B cell (primary cell): ENCODE results near the gene RPL28. TPM values are rescaled to one million over a fixed set of nuclear protein-coding genes. Genes with fewer than 3 reads are reported as not detected.

Experiments
- ATAC-seq: fragments of 200-7000 bp; cut with Tn5 transposase; one replicate; pipeline ENCODE4 v1.10.0; 2021; ENCODE audit warnings: low read depth, mild to moderate bottlenecking, moderate number of reproducible peaks, moderate library complexity
- CTCF ChIA-PET: fragments of 350-600 bp; sonication (Branson Sonifier 250); formaldehyde crosslinking; loops from one replicate; lab custom pipeline; 2021; ENCODE audit warnings: antibody characterized with exemption, inconsistent platforms; lab: Charles Lee
- POLR2A ChIA-PET: fragments of 350-600 bp; sonication (Branson Sonifier 250); formaldehyde crosslinking; loops from one replicate; lab custom pipeline; 2021; ENCODE audit warnings: antibody characterized with exemption; lab: Charles Lee
- DNase-seq: peaks from one replicate; pipeline ENCODE4 v3.0.0; 2013
- H2AFZ ChIP-seq: 2 replicates; pipeline ENCODE4 v1.6.1; 2012; ENCODE audit warnings: mild to moderate bottlenecking, low read depth, low read length; ENCODE audit not compliant: insufficient read depth, poor library complexity, severe bottlenecking
- H3K27ac ChIP-seq, 2 donors: 1 replicate in 1 of 2; 2 replicates in 1 of 2; pipeline ENCODE4 v1.5.1; 2012 to 2013; ENCODE audit warnings: low read length in 2 of 2, mild to moderate bottlenecking in 2 of 2, moderate library complexity in 1 of 2
- H3K27me3 ChIP-seq, 4 experiments: fragments of 200-600 bp in 1 of 4; sonication (generic) in 1 of 4; replicated peaks in 1 of 4; 1 replicate in 2 of 4; 2 replicates in 2 of 4; pipeline versions ENCODE4 v1.6.1 to v1.7.0; 2013 to 2016; ENCODE audit warnings: low read length in 3 of 4, mild to moderate bottlenecking in 2 of 4, mixed read lengths in 1 of 4, moderate library complexity in 1 of 4; ENCODE audit not compliant: insufficient read depth in 4 of 4, control insufficient read depth in 3 of 4; ENCODE audit errors: control extremely low read depth in 1 of 4
- H3K36me3 ChIP-seq, 2 experiments: replicated peaks in 1 of 2; 1 replicate in 1 of 2; 2 replicates in 1 of 2; pipeline versions ENCODE4 v1.6.1 to v1.7.1; 2013; ENCODE audit warnings: low read length in 1 of 2; ENCODE audit not compliant: insufficient read depth in 2 of 2, control insufficient read depth in 1 of 2; ENCODE audit errors: control extremely low read depth in 1 of 2, extremely low read depth in 1 of 2
- H3K4me1 ChIP-seq, 2 donors: fragments of 200-600 bp in 1 of 2; sonication (generic) in 1 of 2; 1 replicate in 1 of 2; 2 replicates in 1 of 2; pipeline versions ENCODE4 v1.5.1 to v1.6.1; 2013 to 2017; ENCODE audit warnings: low read length in 2 of 2; ENCODE audit not compliant: control insufficient read depth in 2 of 2, insufficient read depth in 2 of 2
- H3K4me2 ChIP-seq: replicated peaks from 2 replicates; pipeline ENCODE3; 2012; ENCODE audit warnings: mild to moderate bottlenecking, low read depth, low read length; ENCODE audit not compliant: poor library complexity, severe bottlenecking
- H3K4me3 ChIP-seq, 5 experiments: fragments of 200-600 bp in 1 of 5; sonication (generic) in 1 of 5; 1 replicate in 3 of 5; 2 replicates in 2 of 5; pipeline versions ENCODE4 v1.5.1 to v1.7.0; 2011 to 2016; ENCODE audit warnings: low read length in 4 of 5, mild to moderate bottlenecking in 4 of 5, low read depth in 2 of 5, control low read depth in 1 of 5, moderate library complexity in 1 of 5; ENCODE audit not compliant: insufficient read depth in 1 of 5; ENCODE audit errors: control extremely low read depth in 1 of 5, extremely low read depth in 1 of 5
- H3K79me2 ChIP-seq: fragments of 200-600 bp; sonication (generic); one replicate; pipeline ENCODE4 v1.6.0; 2016; ENCODE audit warnings: low read length; ENCODE audit not compliant: control insufficient read depth, insufficient read depth
- H3K9ac ChIP-seq: fragments of 200-600 bp; sonication (generic); 2 replicates; pipeline ENCODE4 v1.6.1; 2017; ENCODE audit warnings: mild to moderate bottlenecking, low read length, moderate library complexity
- H3K9me3 ChIP-seq, 3 donors: one replicate each; pipeline versions ENCODE4 v1.6.1 to v1.7.1; 2013; ENCODE audit warnings: low read length in 2 of 3; ENCODE audit not compliant: control insufficient read depth in 2 of 3, insufficient read depth in 1 of 3; ENCODE audit errors: control extremely low read depth in 1 of 3
- H4K20me1 ChIP-seq: 2 replicates; pipeline ENCODE4 v1.6.0; 2012; ENCODE audit warnings: mild to moderate bottlenecking, low read length; ENCODE audit not compliant: insufficient read depth, control insufficient read depth, poor library complexity, severe bottlenecking
- H3K27ac Mint-ChIP-seq: one replicate; pipeline ENCODE4 v1.8.0; 2021; ENCODE audit warnings: mixed read lengths
- H3K27me3 Mint-ChIP-seq: one replicate; pipeline ENCODE4 v1.8.0; 2021; ENCODE audit warnings: mixed read lengths
- H3K4me1 Mint-ChIP-seq: one replicate; pipeline ENCODE4 v1.8.0; 2021; ENCODE audit warnings: mixed read lengths
- H3K4me3 Mint-ChIP-seq: one replicate; pipeline ENCODE4 v1.8.0; 2021; ENCODE audit warnings: mixed read lengths
- H3K9me3 Mint-ChIP-seq: one replicate; pipeline ENCODE4 v1.8.0; 2022; ENCODE audit warnings: mixed read lengths; ENCODE audit not compliant: insufficient read depth
- CTCF ChIP-seq: fragments of 200-600 bp; IDR thresholded peaks from one replicate; pipeline ENCODE4 v1.8.0; 2022; ENCODE audit warnings: antibody characterized with exemption, mild to moderate bottlenecking
- EZH2 ChIP-seq: IDR thresholded peaks from 2 replicates; pipeline ENCODE4 v1.6.1; 2012; ENCODE audit warnings: borderline replicate concordance, low read depth, mild to moderate bottlenecking, moderate library complexity, low read length; ENCODE audit not compliant: insufficient read depth, poor library complexity, severe bottlenecking
- WGBS: methylation state at CpG from one replicate; pipeline ENCODE4 v1.1.5; 2013; ENCODE audit warnings: missing lambda C conversion rate; ENCODE audit not compliant: insufficient coverage; 5-methylcytosine and 5-hydroxymethylcytosine counted together
- intact Hi-C: fragments of 100-400 bp; cut with micrococcal nuclease; formaldehyde crosslinking; loops from one replicate; pipeline ENCODE4 v1.10.0; 2022
- polyA plus RNA-seq: library from polyadenylated mRNA; depleted of rRNA; stranded (reverse); fragments of >200 nt; gene quantifications from 2 replicates; pipeline ENCODE4 v1.2.3, GENCODE V29; 2012
- total RNA-seq, 2 donors: library from RNA; stranded (reverse); fragments of 120-200 nt in 1 of 2; gene quantifications; 1 replicate in 1 of 2; 2 replicates in 1 of 2; pipeline versions ENCODE4 v1.2.3 to v1.2.4, GENCODE V29; 2013 to 2022

Gene RPL28
- total and polyA plus RNA-seq, 2 donors (not counting 1 experiment from before 2014, with no cell fraction given): 2,578 to 4,661 TPM

DNA sequence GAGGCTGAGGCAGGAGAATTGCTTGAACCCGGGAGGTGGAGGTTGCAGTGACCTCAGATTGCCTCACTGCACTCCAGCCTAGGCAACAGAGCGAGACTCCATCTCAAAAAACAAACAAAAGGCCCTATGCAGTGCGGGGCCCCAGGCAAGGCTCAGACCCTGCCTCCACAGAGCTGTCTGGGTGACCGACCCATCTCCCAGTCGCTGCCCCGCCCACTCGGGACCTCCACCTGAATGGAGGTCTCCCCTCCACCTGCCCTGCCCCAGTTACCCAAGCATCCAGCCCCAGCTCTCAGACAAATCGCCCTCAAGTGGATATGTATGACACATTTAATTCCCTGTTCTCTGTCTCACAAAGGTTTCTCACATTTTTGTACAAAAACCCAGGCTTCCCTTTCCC is 20.5 kb upstream of the RPL28 start:
- TF ChIP-seq EZH2 (no peak), CTCF (no peak)
- Mint-ChIP-seq H3K27me3 (peaks cover 17% of the 10 kb centered on the region), H3K9me3 (no peaks in the 10 kb centered on the region)

GRCh38 chr19:55365964-55366363 is 19.8 kb upstream of the RPL28 start:
- Histone ChIP-seq H3K79me2 (no peaks in the 10 kb centered on the region), H3K27ac (no peak overlapping the region), H3K4me3 (no peak overlapping the region), H3K9me3 (peaks cover 0 to 13% (median 0%) of the 10 kb centered on the region in 3 donors), H4K20me1 (no peaks in the 10 kb centered on the region), H3K36me3 (no peaks in the 10 kb centered on the region), H3K9ac (no peak overlapping the region), H3K4me1 (peaks cover 15 to 17% of the 10 kb centered on the region in 2 donors), H3K4me2 (no peak overlapping the region), H3K27me3 (peaks cover 0 to 39% (median 18%) of the 10 kb centered on the region in 4 experiments), H2AFZ (no peak overlapping the region)
- TF ChIP-seq CTCF: no peak
- TF ChIP-seq EZH2: no peak
- Mint-ChIP-seq H3K9me3 (no peaks in the 10 kb centered on the region), H3K4me3 (no peak overlapping the region), H3K27ac (no peak overlapping the region), H3K27me3 (peaks cover 22% of the 10 kb centered on the region), H3K4me1 (peaks cover 7% of the 10 kb centered on the region)
- ChIA-PET CTCF (no interaction called here), POLR2A (no interaction called here)
- intact Hi-C loops: no loop called here
- no peak for ATAC-seq
- DNase-seq: no peak
- whole genome bisulfite sequencing: 92% methylated on average over 11 of the region's 19 CpGs

More for the DNA sequence above, 20.5 kb upstream of the RPL28 start:
- POLR2A ChIA-PET: no interaction called here
- WGBS: 87% methylated on average over 7 of the region's 8 CpGs
- H2AFZ ChIP-seq: no peak overlapping the region
- no peaks in the 10 kb centered on the region for H3K36me3 ChIP-seq
- Mint-ChIP-seq H3K4me3 (no peak overlapping the region), H3K4me1 (peaks cover 4% of the 10 kb centered on the region), H3K27ac (no peak overlapping the region)
- H3K27ac ChIP-seq: no peak overlapping the region
- H3K4me1 ChIP-seq: peaks cover 14 to 15% of the 10 kb centered on the region in 2 donors
- no peak overlapping the region for H3K9ac ChIP-seq
- no peak overlapping the region for H3K4me2 ChIP-seq
- DNase-seq: no peak
- ATAC-seq: no peak
- CTCF ChIA-PET: no interaction called here
- no peaks in the 10 kb centered on the region for H4K20me1 ChIP-seq
- peaks cover 0 to 33% (median 12%) of the 10 kb centered on the region in 4 experiments for H3K27me3 ChIP-seq
- H3K4me3 ChIP-seq: no peak overlapping the region
- no peaks in the 10 kb centered on the region for H3K79me2 ChIP-seq
- intact Hi-C loops: no loop called here
- peaks cover 0 to 13% (median 0%) of the 10 kb centered on the region in 3 donors for H3K9me3 ChIP-seq
